H1 (cell line): Measurements from ENCODE around the gene RBM19. TPM values are rescaled to one million over a fixed set of nuclear protein-coding genes. Genes with fewer than 3 reads are reported as not detected.

Experiments used
- CHD7 ChIP-seq: fragments of 300-600 bp; sonication (generic); IDR thresholded peaks from 2 replicates; pipeline ENCODE4 v1.7.1; 2012; ENCODE audit warnings: low read length, moderate library complexity, mild to moderate bottlenecking, inconsistent platforms; ENCODE audit not compliant: insufficient replicate concordance
- EGR1 ChIP-seq: IDR thresholded peaks from 2 replicates; pipeline ENCODE4 v1.6.1; 2011; ENCODE audit warnings: low read depth, low read length, borderline replicate concordance
- GABPA ChIP-seq: IDR thresholded peaks from 2 replicates; pipeline ENCODE4 v1.6.1; 2011; ENCODE audit warnings: mild to moderate bottlenecking, low read length, moderate library complexity, borderline replicate concordance; ENCODE audit not compliant: insufficient read depth
- NRF1 ChIP-seq: IDR thresholded peaks from 2 replicates; pipeline ENCODE4 v1.6.1; 2011; ENCODE audit warnings: mild to moderate bottlenecking, low read depth, low read length, improper control_type of control experiment
- TEAD4 ChIP-seq: IDR thresholded peaks from 2 replicates; pipeline ENCODE4 v1.6.1; 2012; ENCODE audit warnings: low read depth, low read length, inconsistent platforms, mixed read lengths
- YY1 ChIP-seq: IDR thresholded peaks from 2 replicates; pipeline ENCODE4 v1.6.1; 2011; ENCODE audit warnings: low read depth, mild to moderate bottlenecking, low read length
- polyA plus RNA-seq, 7 experiments: library from polyadenylated mRNA; depleted of rRNA in 3 of 7; stranded (reverse) in 5 of 7; unstranded in 2 of 7; fragments of >200 nt in 5 of 7; fragments of 200-250 nt in 2 of 7; gene quantifications; 1 replicate in 5 of 7; 2 replicates in 1 of 7; 4 replicates in 1 of 7; pipeline versions ENCODE4 v1.2.1 to v1.2.3, GENCODE V29; 2011 to 2013; ENCODE audit warnings: missing spikeins in 2 of 7, mixed read lengths in 2 of 7
- total RNA-seq: library from RNA; stranded (reverse); fragmentation: NEBNext Ultra II Directional; extraction: Animal tissue kit (Norgen Biotek cat#: 25700); gene quantifications from 2 replicates; pipeline ENCODE4 v1.2.1, GENCODE V29; 2021

RBM19 gene
- total and polyA plus RNA-seq, 2 of the 8 experiments (the other 6 are each of a cell fraction or from before 2014, with no cell fraction given) = 23.4 to 61.9 TPM

GRCh38 chr12:113897406-113897805 lies 68.7 kb downstream of the RBM19 start (continued):
- TF ChIP-seq NRF1 = no peak
- TF ChIP-seq GABPA = no peak
- no peak for TF ChIP-seq TEAD4
- TF ChIP-seq YY1 = no peak
- no peak for TF ChIP-seq CHD7
- TF ChIP-seq EGR1 = no peak
- TF ChIP-seq, all 59 proteins: peak for 0
